Skeletal muscle tissue (tissue), 4 donors: ENCODE data around the gene ZNF432. TPM values are rescaled to one million over a fixed set of nuclear protein-coding genes. Genes with fewer than 3 reads are reported as not detected.

Source experiments
- H3K27ac ChIP-seq: one replicate; pipeline ENCODE4 v1.7.0; 2013; ENCODE audit warnings: mild to moderate bottlenecking, low read depth, low read length, inconsistent platforms
- H3K27me3 ChIP-seq, 3 donors: one replicate each; pipeline ENCODE4 v1.7.0; 2013; ENCODE audit warnings: low read length in 3 of 3; ENCODE audit not compliant: control insufficient read depth in 3 of 3, insufficient read depth in 3 of 3
- H3K36me3 ChIP-seq, 3 donors: one replicate each; pipeline ENCODE4 v1.7.0; 2013; ENCODE audit warnings: low read length in 3 of 3; ENCODE audit not compliant: control insufficient read depth in 3 of 3, insufficient read depth in 3 of 3
- H3K4me1 ChIP-seq, 3 donors: one replicate each; pipeline ENCODE4 v1.7.0; 2013; ENCODE audit warnings: low read length in 3 of 3, mild to moderate bottlenecking in 3 of 3; ENCODE audit not compliant: control insufficient read depth in 3 of 3, insufficient read depth in 3 of 3
- H3K4me3 ChIP-seq, 3 donors: one replicate each; pipeline ENCODE4 v1.7.0; 2013; ENCODE audit warnings: low read length in 3 of 3
- H3K9ac ChIP-seq, 3 donors: one replicate each; pipeline ENCODE4 v1.7.0; 2013; ENCODE audit warnings: low read length in 3 of 3, mild to moderate bottlenecking in 3 of 3, moderate library complexity in 2 of 3, low read depth in 1 of 3
- H3K9me3 ChIP-seq, 3 donors: one replicate each; pipeline ENCODE4 v1.7.0; 2013; ENCODE audit warnings: low read length in 3 of 3; ENCODE audit not compliant: control insufficient read depth in 3 of 3
- total RNA-seq: library from RNA; depleted of rRNA; stranded (reverse); fragments of >200 nt; gene quantifications from one replicate; pipeline ENCODE4 v1.2.3, GENCODE V29; 2014
- donor health status: Osteomylitis.

ZNF432 gene
- total RNA-seq, 1 donor from 2014 or later = 11.5 TPM

DNA sequence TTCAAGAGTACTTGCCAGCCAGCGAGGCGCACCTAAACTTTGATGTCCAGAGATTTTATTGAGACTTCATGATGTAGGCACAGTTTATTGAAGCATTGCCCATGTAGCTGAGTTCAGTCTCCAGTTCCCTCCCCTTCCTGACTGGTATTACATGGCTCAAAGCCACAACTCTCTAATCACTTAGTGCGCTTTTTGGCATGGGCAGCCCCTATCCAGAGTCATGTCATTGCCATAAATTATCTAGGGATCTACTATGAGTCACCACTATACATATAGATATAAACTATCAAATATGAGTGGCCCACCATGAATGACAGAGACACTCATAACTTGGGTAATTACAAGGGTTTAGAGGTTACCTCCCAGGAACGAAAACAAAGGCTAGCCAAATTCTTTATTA is 28.1 kb downstream of the ZNF432 start:
- Histone ChIP-seq H3K4me1 (no peaks in the 10 kb centered on the region), H3K36me3 (peaks cover 71 to 90% (median 87%) of the 10 kb centered on the region in 3 donors), H3K9me3 (peaks cover 0 to 61% (median 18%) of the 10 kb centered on the region in 3 donors), H3K4me3 (peak overlapping the region in 1 of 3 donors; percentile 38), H3K27ac (no peak overlapping the region), H3K27me3 (no peaks in the 10 kb centered on the region), H3K9ac (no peak overlapping the region)

- peaks cover 4 to 10% (median 7%) of the 10 kb centered on the region in 3 donors for H3K4me1 ChIP-seq
- H3K36me3 ChIP-seq = peaks cover 15 to 17% (median 16%) of the 10 kb centered on the region in 3 donors
- no peak overlapping the region for H3K9ac ChIP-seq
- no peaks in the 10 kb centered on the region for H3K27me3 ChIP-seq
- H3K4me3 ChIP-seq = no peak overlapping the region
- H3K27ac ChIP-seq = no peak overlapping the region
- peaks cover 0 to 13% (median 4%) of the 10 kb centered on the region in 3 donors for H3K9me3 ChIP-seq
Observed at GRCh38 chr19:52010674-52011073, 38.0 kb downstream of the ZNF432 start.

GRCh38 chr19:52007806-52008557 is 40.7 kb downstream of the ZNF432 start, which contains the start of gene ZNF615:
Gene ZNF615, minus strand, starts transcription at chr19:52008211. Its CDS starts 4,500 bp downstream, at chr19:52003711.
- Histone ChIP-seq H3K9ac (peak within 1 kb of the TSS; percentile 79 to 97 (median 90)), H3K27me3 (no peaks in the 10 kb centered on the region), H3K9me3 (peaks cover 0 to 17% (median 13%) of the 10 kb centered on the region in 3 donors), H3K4me1 (peaks cover 4 to 10% (median 7%) of the 10 kb centered on the region in 3 donors), H3K36me3 (peaks cover 12 to 18% (median 14%) of the 10 kb centered on the region in 3 donors), H3K4me3 (peak within 1 kb of the TSS; percentile 93 to 100 (median 100)), H3K27ac (peak within 1 kb of the TSS; percentile 83)

GRCh38 chr19:52007451-52007805 is 41.2 kb downstream of the ZNF432 start:
- Histone ChIP-seq H3K9me3 (peaks cover 0 to 16% (median 13%) of the 10 kb centered on the region in 3 donors), H3K4me3 (peak overlapping the region; percentile 93 to 100 (median 100)), H3K4me1 (peaks cover 4 to 10% (median 7%) of the 10 kb centered on the region in 3 donors), H3K27me3 (no peaks in the 10 kb centered on the region), H3K36me3 (peaks cover 8 to 16% (median 12%) of the 10 kb centered on the region in 3 donors), H3K9ac (peak overlapping the region; percentile 79 to 97 (median 90)), H3K27ac (peak overlapping the region; percentile 83)

DNA sequence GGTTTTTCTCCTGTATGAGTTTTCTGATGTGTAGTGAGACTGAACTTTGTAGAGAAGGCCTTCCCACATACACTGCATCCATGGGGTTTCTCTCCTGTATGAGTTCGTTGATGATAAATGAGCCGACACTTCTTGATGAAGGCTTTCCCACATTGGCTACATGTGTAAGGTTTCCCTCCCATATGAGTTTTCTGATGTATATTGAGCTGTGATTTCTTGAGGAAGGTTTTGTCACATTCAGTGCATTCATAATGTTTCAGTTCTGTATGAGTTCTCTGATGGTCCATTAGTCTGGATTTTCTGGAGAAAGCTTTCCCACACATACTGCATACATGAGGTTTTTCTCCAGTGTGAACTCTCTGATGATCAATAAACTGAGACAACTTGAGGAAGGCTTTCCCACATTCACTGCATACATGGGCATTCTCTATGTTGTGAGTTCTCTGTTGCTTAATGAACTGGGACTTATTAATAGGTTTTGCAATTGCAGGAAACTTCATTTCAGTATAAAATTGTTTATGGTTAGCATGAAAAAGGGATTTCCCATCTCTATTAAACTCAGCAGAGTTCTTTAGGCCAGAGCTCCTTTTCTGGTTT is 54.5 kb downstream of the ZNF432 start:
- Histone ChIP-seq H3K36me3 (peaks cover 60 to 78% (median 62%) of the 10 kb centered on the region in 3 donors), H3K27ac (no peak overlapping the region), H3K4me1 (no peaks in the 10 kb centered on the region), H3K27me3 (no peaks in the 10 kb centered on the region), H3K9me3 (peaks cover 33 to 63% (median 52%) of the 10 kb centered on the region in 3 donors), H3K9ac (no peak overlapping the region), H3K4me3 (peak overlapping the region in 1 of 3 donors; percentile 33)

DNA sequence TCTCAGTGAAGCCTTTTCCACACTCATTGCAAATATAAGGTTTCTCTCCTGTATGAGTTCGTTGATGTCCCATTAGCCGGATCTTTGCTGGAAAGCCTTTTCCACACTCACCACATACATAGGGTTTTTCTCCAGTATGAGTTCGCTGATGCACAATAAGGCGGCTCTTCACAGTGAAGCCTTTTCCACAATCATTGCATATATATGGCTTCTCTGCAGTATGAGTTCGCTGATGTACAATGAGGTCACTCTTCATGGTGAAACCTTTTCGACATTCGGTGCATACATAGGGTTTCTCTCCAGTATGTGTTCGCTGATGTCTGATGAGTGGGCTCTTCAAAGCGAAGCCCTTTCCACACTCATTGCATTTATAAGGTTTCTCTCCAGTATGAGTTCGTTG is 55.2 kb downstream of the ZNF432 start:
- Histone ChIP-seq H3K9me3 (peaks cover 36 to 64% (median 54%) of the 10 kb centered on the region in 3 donors), H3K27me3 (no peaks in the 10 kb centered on the region), H3K36me3 (peaks cover 53 to 71% (median 54%) of the 10 kb centered on the region in 3 donors), H3K27ac (no peak overlapping the region), H3K9ac (no peak overlapping the region), H3K4me1 (no peaks in the 10 kb centered on the region), H3K4me3 (peak overlapping the region in 2 of 3 donors; percentile 8 to 33)

DNA sequence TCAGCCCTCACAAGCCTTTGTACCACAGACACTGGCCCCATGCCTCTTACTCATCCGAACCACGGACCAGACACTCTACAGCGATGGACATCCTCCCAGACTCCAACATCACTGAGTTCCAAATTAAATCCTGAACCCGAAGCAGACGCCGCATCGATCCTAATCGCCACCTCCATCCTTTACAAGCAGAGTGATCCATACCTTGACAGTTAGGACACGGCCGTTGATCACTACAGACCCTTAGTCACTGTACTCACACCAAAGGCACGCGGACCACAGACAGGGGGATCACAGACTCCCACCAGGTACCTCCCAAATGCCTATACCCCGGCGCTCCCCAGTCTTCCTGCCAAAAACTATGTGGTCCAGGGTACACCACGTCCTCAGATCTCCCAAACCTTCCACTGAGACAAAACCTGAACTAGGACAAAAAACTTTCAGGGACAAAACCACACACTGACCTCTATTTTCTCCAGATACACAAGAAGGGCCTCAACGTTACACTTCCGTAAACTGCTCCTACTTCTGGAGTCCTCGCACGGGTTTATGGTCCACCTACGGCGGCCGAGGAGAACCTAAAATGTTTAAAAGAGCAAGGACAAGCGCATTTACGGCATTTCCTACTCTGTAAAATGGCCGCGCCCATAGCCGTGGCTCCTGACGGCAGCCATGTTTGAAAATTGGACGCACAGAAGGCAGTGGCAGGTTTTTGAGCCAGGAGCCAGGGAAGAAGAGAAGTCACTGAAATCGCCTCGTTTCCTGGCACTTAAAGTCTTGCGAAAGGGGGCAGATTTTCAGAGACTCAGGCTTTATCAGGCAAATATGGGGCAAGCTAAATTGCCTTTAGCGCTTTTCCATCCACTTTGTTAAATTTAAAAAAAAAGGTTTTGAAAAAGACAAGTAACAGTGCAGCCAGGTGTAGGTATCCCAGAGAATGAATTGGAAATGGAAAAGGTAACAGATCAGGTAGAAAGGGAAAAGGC is 62.0 kb downstream of the ZNF432 start, which contains the start of gene ZNF350:
TSS of gene ZNF350 (minus strand) at position 532 of the 983 bp plus-strand sequence. CDS start 12,480 bp downstream, outside the sequence.
- peak within 1 kb of the TSS; percentile 91 to 97 (median 94) for H3K9ac ChIP-seq
- H3K9me3 ChIP-seq = peaks cover 6 to 21% (median 12%) of the 10 kb centered on the region in 3 donors
- H3K27ac ChIP-seq = peak within 1 kb of the TSS; percentile 73
- peak within 1 kb of the TSS; percentile 97 to 100 (median 99) for H3K4me3 ChIP-seq
- peaks cover 3 to 7% (median 7%) of the 10 kb centered on the region in 3 donors for H3K36me3 ChIP-seq
- H3K27me3 ChIP-seq = no peaks in the 10 kb centered on the region
- H3K4me1 ChIP-seq = peaks cover 0 to 12% (median 3%) of the 10 kb centered on the region in 3 donors

GRCh38 chr19:51983361-51983760 is 65.3 kb downstream of the ZNF432 start:
- Histone ChIP-seq H3K9ac (no peak overlapping the region), H3K9me3 (peaks cover 10 to 16% (median 11%) of the 10 kb centered on the region in 3 donors), H3K36me3 (peaks cover 12 to 23% (median 17%) of the 10 kb centered on the region in 3 donors), H3K27ac (no peak overlapping the region), H3K4me3 (no peak overlapping the region), H3K4me1 (peaks cover 0 to 12% (median 3%) of the 10 kb centered on the region in 3 donors), H3K27me3 (no peaks in the 10 kb centered on the region)
